Stimulated activated naive CD8-positive, alpha-beta T cell treated with anti-CD3 and anti-CD28 coated beads, Interleukin-15, amount 100 ng/mL, for 72 hours (primary cell): ENCODE results near the gene SPATS2L.

ENCODE experiments used
- ATAC-seq: fragments of 150-1000 bp; cut with Tn5 transposase; 2 replicates; pipeline ENCODE4 v1.10.0; 2021; ENCODE audit warnings: mild to moderate bottlenecking, moderate library complexity
- DNase-seq, 2 donors: peaks; one replicate each; pipeline ENCODE4 v3.0.0; 2021 to 2022
- H3K27ac Mint-ChIP-seq, 2 donors: one replicate each; pipeline ENCODE4 v1.8.0; 2022; ENCODE audit warnings: mild to moderate bottlenecking in 2 of 2, mixed read lengths in 2 of 2, moderate library complexity in 2 of 2
- H3K27me3 Mint-ChIP-seq: one replicate; pipeline ENCODE4 v1.8.0; 2022; ENCODE audit warnings: mixed read lengths
- H3K4me1 Mint-ChIP-seq: one replicate; pipeline ENCODE4 v1.8.0; 2022; ENCODE audit warnings: mild to moderate bottlenecking, mixed read lengths
- H3K4me3 Mint-ChIP-seq, 2 donors: one replicate each; pipeline ENCODE4 v1.8.0; 2022; ENCODE audit warnings: mild to moderate bottlenecking in 2 of 2, mixed read lengths in 2 of 2, moderate library complexity in 1 of 2
- H3K9me3 Mint-ChIP-seq, 2 donors: one replicate each; pipeline ENCODE4 v1.8.0; 2022; ENCODE audit warnings: mixed read lengths in 2 of 2

The SPATS2L gene

DNA sequence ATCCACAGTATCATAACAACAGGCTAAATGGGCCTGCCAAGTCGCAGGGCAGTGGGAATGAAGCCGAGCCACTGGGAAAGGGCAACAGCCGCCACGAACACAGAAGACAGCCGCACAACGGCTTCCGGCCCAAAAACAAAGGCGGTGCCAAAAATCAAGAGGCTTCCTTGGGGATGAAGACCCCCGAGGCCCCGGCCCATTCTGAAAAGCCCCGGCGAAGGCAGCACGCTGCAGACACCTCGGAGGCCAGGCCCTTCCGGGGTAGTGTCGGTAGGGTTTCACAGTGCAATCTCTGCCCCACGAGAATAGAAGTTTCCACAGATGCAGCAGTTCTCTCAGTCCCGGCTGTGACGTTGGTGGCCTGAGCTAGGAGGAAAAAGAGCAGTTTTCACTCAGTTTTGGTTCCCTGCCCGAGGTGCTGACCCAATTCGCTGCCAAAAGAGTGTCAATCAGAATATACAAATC is 171.2 kb downstream of the SPATS2L start:
- Mint-ChIP-seq H3K9me3 (no peaks in the 10 kb centered on the region), H3K4me3 (no peak overlapping the region), H3K4me1 (peaks cover 8% of the 10 kb centered on the region), H3K27me3 (no peaks in the 10 kb centered on the region), H3K27ac (no peak overlapping the region)
- ATAC-seq (no peak), DNase-seq (no peak)

GRCh38 chr2:200479692-200480265 is 173.3 kb downstream of the SPATS2L start:
- Mint-ChIP-seq H3K4me3 (no peak overlapping the region), H3K4me1 (peaks cover 8% of the 10 kb centered on the region), H3K27ac (no peak overlapping the region), H3K9me3 (no peaks in the 10 kb centered on the region), H3K27me3 (peaks cover 9% of the 10 kb centered on the region)
- DNase-seq, result no peak
- no peak for ATAC-seq

GRCh38 chr2:200482194-200482593 is 175.7 kb downstream of the SPATS2L start:
- Mint-ChIP-seq H3K4me1 (peaks cover 14% of the 10 kb centered on the region), H3K27me3 (peaks cover 9% of the 10 kb centered on the region), H3K9me3 (no peaks in the 10 kb centered on the region), H3K4me3 (no peak overlapping the region), H3K27ac (no peak overlapping the region)
- ATAC-seq (no peak), DNase-seq (no peak)

- DNase-seq, result peak in 1 of 2 donors; percentile 34
Measured at GRCh38 chr2:200483729-200484198, 177.3 kb downstream of the SPATS2L start.

DNA sequence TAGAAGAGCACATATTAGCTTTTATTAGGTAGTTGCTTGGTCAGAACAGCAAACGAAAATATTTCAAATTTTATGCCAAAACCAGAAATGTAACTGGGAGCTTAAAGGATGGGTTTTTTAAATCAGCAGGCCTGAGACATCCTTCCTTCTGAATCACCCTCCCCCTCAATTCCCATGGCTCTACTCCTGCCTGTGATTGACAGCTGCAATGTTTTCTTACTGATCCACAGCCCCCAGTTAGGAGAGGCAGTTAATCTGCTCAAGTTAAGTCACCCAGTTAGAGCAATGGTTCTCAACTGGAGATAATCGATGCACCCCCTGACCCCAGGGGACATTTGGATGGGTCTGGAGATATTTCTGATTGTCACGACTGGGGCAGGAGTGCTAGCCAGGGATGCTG is 178.4 kb downstream of the SPATS2L start:
- Mint-ChIP-seq H3K4me3 (no peak overlapping the region), H3K27ac (no peak overlapping the region), H3K27me3 (peaks cover 9% of the 10 kb centered on the region), H3K9me3 (no peaks in the 10 kb centered on the region), H3K4me1 (peaks cover 14% of the 10 kb centered on the region)
- DNase-seq (no peak), ATAC-seq (no peak)

More at GRCh38 chr2:200483729-200484198, 177.3 kb downstream of the SPATS2L start:
- peak; percentile 74 for ATAC-seq
- H3K4me3 Mint-ChIP-seq, result no peak overlapping the region
- H3K27me3 Mint-ChIP-seq, result peaks cover 9% of the 10 kb centered on the region
- H3K9me3 Mint-ChIP-seq, result no peaks in the 10 kb centered on the region
- peaks cover 14% of the 10 kb centered on the region for H3K4me1 Mint-ChIP-seq
- peak overlapping the region in 1 of 2 donors; percentile 55 for H3K27ac Mint-ChIP-seq

DNA sequence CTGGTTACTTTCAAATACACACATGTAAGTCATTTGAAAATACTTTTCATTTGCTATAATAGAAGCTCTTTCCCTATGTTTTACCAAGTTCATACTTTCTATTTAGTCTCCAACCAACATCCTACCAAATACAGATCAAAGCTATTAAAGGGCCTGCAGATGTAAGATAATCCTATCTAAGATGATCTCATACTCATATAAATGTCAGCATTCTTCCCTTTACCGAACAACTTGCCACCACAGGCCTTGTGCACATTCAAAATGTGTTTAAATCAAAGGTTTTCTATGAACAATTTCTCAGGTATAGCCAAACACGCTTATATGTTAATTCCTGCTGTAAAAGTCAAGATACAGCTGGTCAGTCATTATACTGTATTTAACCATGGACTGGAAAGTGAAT is 180.0 kb downstream of the SPATS2L start:
- peaks cover 9% of the 10 kb centered on the region for H3K4me1 Mint-ChIP-seq
- DNase-seq, result no peak
- peaks cover 9% of the 10 kb centered on the region for H3K27me3 Mint-ChIP-seq
- no peak for ATAC-seq
- no peaks in the 10 kb centered on the region for H3K9me3 Mint-ChIP-seq
- no peak overlapping the region for H3K4me3 Mint-ChIP-seq
- H3K27ac Mint-ChIP-seq, result no peak overlapping the region

GRCh38 chr2:200488169-200488568 is 181.7 kb downstream of the SPATS2L start:
- H3K27me3 Mint-ChIP-seq, result peaks cover 5% of the 10 kb centered on the region
- no peak for DNase-seq
- ATAC-seq, result no peak
- peaks cover 6% of the 10 kb centered on the region for H3K4me1 Mint-ChIP-seq
- no peak overlapping the region for H3K4me3 Mint-ChIP-seq
- H3K9me3 Mint-ChIP-seq, result no peaks in the 10 kb centered on the region
- no peak overlapping the region for H3K27ac Mint-ChIP-seq

- Mint-ChIP-seq H3K4me3 (no peak overlapping the region), H3K27ac (no peak overlapping the region), H3K9me3 (no peaks in the 10 kb centered on the region), H3K4me1 (peaks cover 6% of the 10 kb centered on the region), H3K27me3 (no peaks in the 10 kb centered on the region)
- no peak for DNase-seq
- ATAC-seq, result no peak
Measured at GRCh38 chr2:200490001-200490400, 183.5 kb downstream of the SPATS2L start.

- ATAC-seq (no peak), DNase-seq (no peak)
- Mint-ChIP-seq H3K4me1 (no peaks in the 10 kb centered on the region), H3K4me3 (no peak overlapping the region), H3K27ac (no peak overlapping the region), H3K9me3 (no peaks in the 10 kb centered on the region), H3K27me3 (no peaks in the 10 kb centered on the region)
Measured at GRCh38 chr2:200492656-200493055, 186.2 kb downstream of the SPATS2L start.

- Mint-ChIP-seq H3K27me3 (no peaks in the 10 kb centered on the region), H3K4me3 (no peak overlapping the region), H3K27ac (no peak overlapping the region), H3K9me3 (no peaks in the 10 kb centered on the region), H3K4me1 (peaks cover under 1% of the 10 kb centered on the region)
- ATAC-seq (no peak), DNase-seq (no peak)
Measured at GRCh38 chr2:200494048-200494447, 187.6 kb downstream of the SPATS2L start.

- Mint-ChIP-seq H3K27me3 (no peaks in the 10 kb centered on the region), H3K4me1 (peaks cover 5% of the 10 kb centered on the region), H3K4me3 (no peak overlapping the region), H3K27ac (no peak overlapping the region), H3K9me3 (no peaks in the 10 kb centered on the region)
- DNase-seq, result no peak
- no peak for ATAC-seq
Measured at GRCh38 chr2:200496696-200497095, 190.2 kb downstream of the SPATS2L start.

- H3K27me3 Mint-ChIP-seq, result no peaks in the 10 kb centered on the region
- no peak for ATAC-seq
- peaks cover 5% of the 10 kb centered on the region for H3K4me1 Mint-ChIP-seq
- H3K9me3 Mint-ChIP-seq, result no peaks in the 10 kb centered on the region
- H3K4me3 Mint-ChIP-seq, result no peak overlapping the region
- no peak overlapping the region for H3K27ac Mint-ChIP-seq
- no peak for DNase-seq
Measured at GRCh38 chr2:200498402-200499162, 192.1 kb downstream of the SPATS2L start.

GRCh38 chr2:200502196-200502595 is 195.7 kb downstream of the SPATS2L start:
- no peak for ATAC-seq
- Mint-ChIP-seq H3K9me3 (no peaks in the 10 kb centered on the region), H3K4me1 (peaks cover 10% of the 10 kb centered on the region), H3K27ac (no peak overlapping the region), H3K4me3 (no peak overlapping the region), H3K27me3 (no peaks in the 10 kb centered on the region)
- DNase-seq, result no peak

- Mint-ChIP-seq H3K9me3 (no peaks in the 10 kb centered on the region), H3K27ac (no peak overlapping the region), H3K4me1 (peaks cover 12% of the 10 kb centered on the region), H3K4me3 (no peak overlapping the region), H3K27me3 (no peaks in the 10 kb centered on the region)
- ATAC-seq (no peak), DNase-seq (no peak)
Measured at GRCh38 chr2:200506679-200507078, 200.2 kb downstream of the SPATS2L start.

GRCh38 chr2:200507179-200507578 is 200.7 kb downstream of the SPATS2L start:
- no peak overlapping the region for H3K4me3 Mint-ChIP-seq
- no peak for ATAC-seq

DNA sequence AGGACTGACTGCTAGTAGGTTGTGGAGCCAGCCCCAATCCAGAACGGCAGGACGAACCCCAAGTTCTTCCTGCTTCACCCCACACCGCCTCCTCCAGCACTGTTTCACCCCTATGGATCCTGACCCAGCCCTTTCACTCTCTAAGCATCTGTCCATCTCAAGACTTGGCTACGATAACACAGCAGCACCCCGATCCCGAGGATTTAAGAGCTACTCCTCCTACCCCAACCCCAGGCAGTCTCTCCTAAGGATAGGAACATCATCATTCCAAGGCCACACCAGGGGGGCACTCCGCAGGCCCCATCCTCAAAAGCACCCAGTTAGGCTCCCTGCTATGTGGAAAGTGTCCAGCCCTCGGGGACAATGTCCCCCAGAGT is 202.7 kb downstream of the SPATS2L start:
- Mint-ChIP-seq H3K27me3 (no peaks in the 10 kb centered on the region), H3K4me3 (peak overlapping the region; percentile 90 to 93), H3K9me3 (no peaks in the 10 kb centered on the region), H3K4me1 (peaks cover 12% of the 10 kb centered on the region), H3K27ac (peak overlapping the region; percentile 93 to 95)
- DNase-seq (no peak), ATAC-seq (peak; percentile 8)

More at GRCh38 chr2:200507179-200507578, 200.7 kb downstream of the SPATS2L start:
- Mint-ChIP-seq H3K4me1 (peaks cover 12% of the 10 kb centered on the region), H3K27me3 (no peaks in the 10 kb centered on the region), H3K9me3 (no peaks in the 10 kb centered on the region), H3K27ac (no peak overlapping the region)
- no peak for DNase-seq
